ENCODE measurements around the gene KCTD10.

KCTD10 gene

GRCh38 chr12:109485201-109485600 lies 8.1 kb upstream of the KCTD10 start:
- Histone ChIP-seq H3K27ac (ENCODE audit: low read length) (no peak overlapping the region), H3K36me3 (replicated peaks; ENCODE audit: low read depth, low read length) (peaks cover 46% of the 10 kb centered on the region), H2AFZ (ENCODE audit: low read depth, low read length) (no peak overlapping the region), H3K79me2 (ENCODE audit: low read length) (no peaks in the 10 kb centered on the region), H3K4me1 (ENCODE audit: low read length) (no peaks in the 10 kb centered on the region), H3K9ac (ENCODE audit: low read length) (no peak overlapping the region), H3K9me3 (ENCODE audit: insufficient read depth, low read length) (no peaks in the 10 kb centered on the region), H3K27me3 (ENCODE audit: low read depth, low read length) (no peaks in the 10 kb centered on the region), H4K20me1 (ENCODE audit: insufficient read depth, low read length) (no peaks in the 10 kb centered on the region), H3K4me3 (ENCODE audit: low read length) (no peak overlapping the region), H3K4me2 (ENCODE audit: low read length) (no peak overlapping the region)
- TF ChIP-seq CTCF (IDR thresholded peaks at IDR 0.05; ENCODE audit: low read depth, low read length) (no peak), EZH2phosphoT487 (IDR thresholded peaks at IDR 0.05; ENCODE audit: low read depth) (no peak)

- no peaks in the 10 kb centered on the region for H4K20me1 ChIP-seq (ENCODE audit: insufficient read depth, low read length)
- H3K79me2 ChIP-seq (ENCODE audit: low read length), result peaks cover 9% of the 10 kb centered on the region
- no peaks in the 10 kb centered on the region for H3K27me3 ChIP-seq (ENCODE audit: low read depth, low read length)
- no peak overlapping the region for H2AFZ ChIP-seq (ENCODE audit: low read depth, low read length)
- peaks cover 5% of the 10 kb centered on the region for H3K4me1 ChIP-seq (ENCODE audit: low read length)
- no peak for TF ChIP-seq CTCF (IDR thresholded peaks at IDR 0.05; ENCODE audit: low read depth, low read length)
- no peak for TF ChIP-seq EZH2phosphoT487 (IDR thresholded peaks at IDR 0.05; ENCODE audit: low read depth)
- H3K27ac ChIP-seq (ENCODE audit: low read length), result no peak overlapping the region
- peaks cover 33% of the 10 kb centered on the region for H3K36me3 ChIP-seq (replicated peaks; ENCODE audit: low read depth, low read length)
- H3K4me2 ChIP-seq (ENCODE audit: low read length), result no peak overlapping the region
- H3K4me3 ChIP-seq (ENCODE audit: low read length), result no peak overlapping the region
- no peaks in the 10 kb centered on the region for H3K9me3 ChIP-seq (ENCODE audit: insufficient read depth, low read length)
- no peak overlapping the region for H3K9ac ChIP-seq (ENCODE audit: low read length)
Observed at GRCh38 chr12:109483346-109483745, 6.2 kb upstream of the KCTD10 start.

- Histone ChIP-seq H3K27me3 (ENCODE audit: low read depth, low read length) (no peaks in the 10 kb centered on the region), H3K4me3 (ENCODE audit: low read length) (no peak overlapping the region), H3K27ac (ENCODE audit: low read length) (no peak overlapping the region), H3K36me3 (replicated peaks; ENCODE audit: low read depth, low read length) (peaks cover 28% of the 10 kb centered on the region), H3K9me3 (ENCODE audit: insufficient read depth, low read length) (no peaks in the 10 kb centered on the region), H3K9ac (ENCODE audit: low read length) (no peak overlapping the region), H2AFZ (ENCODE audit: low read depth, low read length) (no peak overlapping the region), H4K20me1 (ENCODE audit: insufficient read depth, low read length) (no peaks in the 10 kb centered on the region), H3K4me2 (ENCODE audit: low read length) (no peak overlapping the region), H3K4me1 (ENCODE audit: low read length) (peaks cover 8% of the 10 kb centered on the region), H3K79me2 (ENCODE audit: low read length) (peaks cover 14% of the 10 kb centered on the region)
- TF ChIP-seq CTCF (IDR thresholded peaks at IDR 0.05; ENCODE audit: low read depth, low read length) (no peak), EZH2phosphoT487 (IDR thresholded peaks at IDR 0.05; ENCODE audit: low read depth) (no peak)
Observed at GRCh38 chr12:109482894-109483293, 5.8 kb upstream of the KCTD10 start.

- Histone ChIP-seq H3K36me3 (replicated peaks; ENCODE audit: low read depth, low read length) (peaks cover 24% of the 10 kb centered on the region), H3K4me2 (ENCODE audit: low read length) (no peak overlapping the region), H4K20me1 (ENCODE audit: insufficient read depth, low read length) (no peaks in the 10 kb centered on the region), H3K79me2 (ENCODE audit: low read length) (peaks cover 18% of the 10 kb centered on the region), H3K9ac (ENCODE audit: low read length) (no peak overlapping the region), H3K27me3 (ENCODE audit: low read depth, low read length) (no peaks in the 10 kb centered on the region), H3K27ac (ENCODE audit: low read length) (no peak overlapping the region), H3K4me1 (ENCODE audit: low read length) (peaks cover 8% of the 10 kb centered on the region), H3K4me3 (ENCODE audit: low read length) (no peak overlapping the region), H2AFZ (ENCODE audit: low read depth, low read length) (no peak overlapping the region), H3K9me3 (ENCODE audit: insufficient read depth, low read length) (no peaks in the 10 kb centered on the region)
- TF ChIP-seq EZH2phosphoT487 (IDR thresholded peaks at IDR 0.05; ENCODE audit: low read depth), result no peak
- TF ChIP-seq CTCF (IDR thresholded peaks at IDR 0.05; ENCODE audit: low read depth, low read length), result no peak
Observed at GRCh38 chr12:109482491-109482890, 5.4 kb upstream of the KCTD10 start.

Measured in OCI-LY3 (cell line).